Endodermal cell (in vitro differentiated cells): ENCODE measurements around the gene SDHC. TPM values are rescaled to one million over a fixed set of nuclear protein-coding genes. Genes with fewer than 3 reads are reported as not detected.

Experiments
- DNase-seq: peaks from one replicate; pipeline ENCODE4 v3.0.0-alpha.2; 2017
- H3K27ac ChIP-seq: 2 replicates; pipeline ENCODE4 v1.5.1; 2013; ENCODE audit warnings: mild to moderate bottlenecking, low read depth, low read length, moderate library complexity
- H3K27me3 ChIP-seq: 2 replicates; pipeline ENCODE4 v1.6.1; 2013; ENCODE audit warnings: mild to moderate bottlenecking, low read length, moderate library complexity; ENCODE audit not compliant: insufficient read depth, control insufficient read depth, poor library complexity, severe bottlenecking
- H3K36me3 ChIP-seq: 2 replicates; pipeline ENCODE4 v1.7.0; 2013; ENCODE audit warnings: mild to moderate bottlenecking, low read length, moderate library complexity; ENCODE audit not compliant: control insufficient read depth, insufficient read depth
- H3K4me1 ChIP-seq: one replicate; pipeline ENCODE4 v1.7.0; 2013; ENCODE audit warnings: low read length; ENCODE audit not compliant: control insufficient read depth, insufficient read depth
- H3K4me3 ChIP-seq: 2 replicates; pipeline ENCODE4 v1.5.1; 2013; ENCODE audit warnings: mild to moderate bottlenecking, low read length, moderate library complexity
- H3K9ac ChIP-seq: 2 replicates; pipeline ENCODE4 v1.6.1; 2013; ENCODE audit warnings: mild to moderate bottlenecking, low read length, moderate library complexity; ENCODE audit not compliant: poor library complexity, severe bottlenecking; ENCODE audit errors: extremely low read depth
- H3K9me3 ChIP-seq: 2 replicates; pipeline ENCODE4 v1.6.1; 2013; ENCODE audit warnings: mild to moderate bottlenecking, low read length, moderate library complexity; ENCODE audit not compliant: control insufficient read depth
- H3K27ac Mint-ChIP-seq: 2 replicates; pipeline ENCODE4 v1.8.0; 2020; ENCODE audit warnings: mixed read lengths
- H3K27me3 Mint-ChIP-seq: 2 replicates; pipeline ENCODE4 v1.8.0; 2021; ENCODE audit warnings: mild to moderate bottlenecking, mixed read lengths; ENCODE audit not compliant: insufficient read depth
- H3K36me3 Mint-ChIP-seq: 2 replicates; pipeline ENCODE4 v1.8.0; 2020; ENCODE audit warnings: low read depth, mixed read lengths
- H3K4me1 Mint-ChIP-seq: 2 replicates; pipeline ENCODE4 v1.8.0; 2020; ENCODE audit warnings: mixed read lengths
- H3K4me3 Mint-ChIP-seq: 2 replicates; pipeline ENCODE4 v1.8.0; 2020; ENCODE audit warnings: mild to moderate bottlenecking, moderate library complexity, mixed read lengths
- H3K9me3 Mint-ChIP-seq: 2 replicates; pipeline ENCODE4 v1.8.0; 2020; ENCODE audit warnings: mild to moderate bottlenecking, mixed read lengths
- CTCF ChIP-seq: fragments of 200-600 bp; sonication (generic); conservative IDR thresholded peaks from 2 replicates; pipeline ENCODE4 v1.5.0; 2021; ENCODE audit warnings: antibody characterized with exemption, mild to moderate bottlenecking
- WGBS, 2 experiments: methylation state at CpG; one replicate each; pipeline versions ENCODE4 v1.1.5 to v1.1.7; 2013; ENCODE audit warnings: missing lambda C conversion rate in 2 of 2, mixed read lengths in 1 of 2; ENCODE audit not compliant: insufficient coverage in 1 of 2, insufficient read length in 1 of 2; 5-methylcytosine and 5-hydroxymethylcytosine counted together
- total RNA-seq, 2 donors: library from RNA; stranded (reverse); fragmentation: NEBNext Ultra II Directional in 1 of 2; extraction: Animal tissue kit (Norgen Biotek cat#: 25700) in 1 of 2; gene quantifications; 2 replicates in 1 of 2; 3 replicates in 1 of 2; pipeline ENCODE4 v1.2.1, GENCODE V29; 2021

SDHC gene
- total RNA-seq, 2 donors from 2014 or later, result 270 to 296 TPM

GRCh38 chr1:161335796-161336195, 21.6 kb downstream of the SDHC start:
- WGBS, 2 experiments, result 89 to 95% methylated on average over 3 of the region's 3 CpGs
- no peaks in the 10 kb centered on the region for H3K4me1 ChIP-seq
- H3K27ac Mint-ChIP-seq, result no peak overlapping the region
- H3K27ac ChIP-seq, result no peak overlapping the region
- no peaks in the 10 kb centered on the region for H3K9me3 Mint-ChIP-seq
- no peaks in the 10 kb centered on the region for H3K9me3 ChIP-seq
- peaks cover 88% of the 10 kb centered on the region for H3K36me3 ChIP-seq
- no peak overlapping the region for H3K4me3 Mint-ChIP-seq
- H3K9ac ChIP-seq, result no peak overlapping the region
- no peaks in the 10 kb centered on the region for H3K4me1 Mint-ChIP-seq
- H3K36me3 Mint-ChIP-seq, result peaks cover 71% of the 10 kb centered on the region
- no peaks in the 10 kb centered on the region for H3K27me3 Mint-ChIP-seq
- no peak for TF ChIP-seq CTCF
- H3K27me3 ChIP-seq, result no peaks in the 10 kb centered on the region
- H3K4me3 ChIP-seq, result no peak overlapping the region
- no peak for DNase-seq

- Histone ChIP-seq H3K4me1 (no peaks in the 10 kb centered on the region), H3K27ac (no peak overlapping the region), H3K4me3 (no peak overlapping the region), H3K9me3 (no peaks in the 10 kb centered on the region), H3K9ac (no peak overlapping the region), H3K27me3 (no peaks in the 10 kb centered on the region), H3K36me3 (peaks cover 92% of the 10 kb centered on the region)
- Mint-ChIP-seq H3K27me3 (no peaks in the 10 kb centered on the region), H3K9me3 (no peaks in the 10 kb centered on the region), H3K4me3 (no peak overlapping the region), H3K36me3 (peaks cover 58% of the 10 kb centered on the region), H3K4me1 (no peaks in the 10 kb centered on the region), H3K27ac (no peak overlapping the region)
- no peak for DNase-seq
- 100% methylated on average over 2 of the region's 2 CpGs; no CpG with 5 or more reads in 1 of the 2 experiments for WGBS, 2 experiments
- TF ChIP-seq CTCF, result no peak
These were observed 28.0 kb downstream of the SDHC start for GRCh38 chr1:161342177-161342576.

- no peak overlapping the region for H3K27ac Mint-ChIP-seq
These were observed 28.6 kb downstream of the SDHC start for GRCh38 chr1:161342821-161343220.

More at GRCh38 chr1:161342821-161343220, 28.6 kb downstream of the SDHC start:
- TF ChIP-seq CTCF, result no peak
- Mint-ChIP-seq H3K9me3 (no peaks in the 10 kb centered on the region), H3K36me3 (peaks cover 53% of the 10 kb centered on the region), H3K4me3 (no peak overlapping the region), H3K27me3 (no peaks in the 10 kb centered on the region), H3K4me1 (no peaks in the 10 kb centered on the region)
- no peaks in the 10 kb centered on the region for H3K27me3 ChIP-seq
- WGBS, 2 experiments, result 96% methylated on average over 5 of the region's 5 CpGs
- no peaks in the 10 kb centered on the region for H3K4me1 ChIP-seq
- peaks cover 86% of the 10 kb centered on the region for H3K36me3 ChIP-seq
- H3K27ac ChIP-seq, result no peak overlapping the region
- no peaks in the 10 kb centered on the region for H3K9me3 ChIP-seq
- no peak overlapping the region for H3K4me3 ChIP-seq
- no peak for DNase-seq
- no peak overlapping the region for H3K9ac ChIP-seq
